GM12801 (cell line): ENCODE data around the gene ABI2.

Experiments
- TF ChIP-seq, protein P1 (sequence below): IDR thresholded peaks from one replicate; pipeline ENCODE4 v1.5.1; 2011; ENCODE audit warnings: control low read depth; ENCODE audit not compliant: insufficient read length; ENCODE audit errors: extremely low read depth

ABI2 gene

DNA sequence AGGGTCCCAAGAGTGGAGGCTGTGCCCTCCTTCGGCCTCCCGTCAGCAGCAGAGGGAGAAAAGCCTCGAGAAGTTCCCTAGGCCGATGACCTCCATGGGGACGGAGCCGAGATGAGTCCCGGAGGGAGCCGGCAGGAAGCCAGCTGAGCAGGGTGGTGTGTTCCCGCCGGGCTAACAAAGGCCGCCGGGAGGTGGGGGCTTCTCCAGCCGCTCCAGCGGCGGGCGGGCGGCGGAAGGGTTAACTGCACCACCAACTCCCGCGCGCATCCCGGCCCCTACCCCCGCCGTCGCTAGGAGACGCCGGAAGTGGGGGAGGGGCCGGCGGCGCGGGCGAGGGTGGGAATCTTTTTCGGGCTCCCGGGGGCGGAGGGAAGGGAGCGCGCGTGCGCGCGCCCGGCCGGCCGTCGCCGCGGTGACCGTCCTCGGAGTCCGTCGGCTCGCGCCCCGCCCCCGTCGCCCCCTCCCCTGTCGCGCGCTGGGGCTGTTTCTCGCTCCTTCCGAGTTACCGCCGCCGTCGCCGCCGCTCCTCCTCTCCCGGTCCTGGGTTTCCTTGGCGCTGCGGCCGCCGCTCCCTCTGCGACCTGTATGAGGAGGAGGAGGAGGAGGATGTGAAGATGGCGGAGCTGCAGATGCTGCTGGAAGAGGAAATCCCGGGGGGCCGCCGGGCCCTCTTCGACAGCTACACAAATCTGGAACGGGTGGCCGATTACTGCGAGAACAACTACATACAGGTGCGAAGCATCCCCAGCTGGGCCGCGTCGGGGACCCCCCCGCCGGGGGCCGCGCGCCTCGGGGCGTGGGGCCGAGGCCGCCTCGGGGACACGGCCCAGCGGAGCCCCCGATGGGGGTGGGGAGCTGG is at the start of gene ABI2:
Gene ABI2 (plus strand): TSS at position 494 of the 859 bp plus-strand sequence. CDS start 121 bp downstream, at position 615.
- TF ChIP-seq, protein P1, sequence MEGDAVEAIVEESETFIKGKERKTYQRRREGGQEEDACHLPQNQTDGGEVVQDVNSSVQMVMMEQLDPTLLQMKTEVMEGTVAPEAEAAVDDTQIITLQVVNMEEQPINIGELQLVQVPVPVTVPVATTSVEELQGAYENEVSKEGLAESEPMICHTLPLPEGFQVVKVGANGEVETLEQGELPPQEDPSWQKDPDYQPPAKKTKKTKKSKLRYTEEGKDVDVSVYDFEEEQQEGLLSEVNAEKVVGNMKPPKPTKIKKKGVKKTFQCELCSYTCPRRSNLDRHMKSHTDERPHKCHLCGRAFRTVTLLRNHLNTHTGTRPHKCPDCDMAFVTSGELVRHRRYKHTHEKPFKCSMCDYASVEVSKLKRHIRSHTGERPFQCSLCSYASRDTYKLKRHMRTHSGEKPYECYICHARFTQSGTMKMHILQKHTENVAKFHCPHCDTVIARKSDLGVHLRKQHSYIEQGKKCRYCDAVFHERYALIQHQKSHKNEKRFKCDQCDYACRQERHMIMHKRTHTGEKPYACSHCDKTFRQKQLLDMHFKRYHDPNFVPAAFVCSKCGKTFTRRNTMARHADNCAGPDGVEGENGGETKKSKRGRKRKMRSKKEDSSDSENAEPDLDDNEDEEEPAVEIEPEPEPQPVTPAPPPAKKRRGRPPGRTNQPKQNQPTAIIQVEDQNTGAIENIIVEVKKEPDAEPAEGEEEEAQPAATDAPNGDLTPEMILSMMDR = no peak

- TF ChIP-seq, protein P1 = no peak
Observed at GRCh38 chr2:203279288-203279687, 48.9 kb upstream of the ABI2 start.

GRCh38 chr2:203280428-203281064 is 47.6 kb upstream of the ABI2 start:
- TF ChIP-seq, protein P1 = no peak

DNA sequence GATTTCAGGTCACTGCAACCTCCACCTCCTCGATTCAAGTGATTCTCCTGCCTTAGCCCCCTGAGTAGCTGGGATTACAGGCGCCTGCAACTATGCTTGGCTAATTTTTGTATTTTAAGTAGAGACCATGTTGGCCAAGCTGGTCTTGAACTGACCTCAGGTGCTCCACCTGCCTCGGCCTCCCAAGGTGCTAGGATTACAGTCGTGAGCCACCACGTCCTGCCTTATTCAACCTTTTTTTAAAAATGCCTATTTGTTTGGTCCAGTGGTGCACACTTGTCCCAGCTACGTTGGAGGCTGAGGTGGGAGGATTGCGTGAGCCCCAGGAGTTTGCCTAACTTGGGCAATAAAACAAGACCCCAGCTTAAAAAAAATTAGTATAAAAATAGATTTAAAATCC is 46.1 kb upstream of the ABI2 start:
- TF ChIP-seq, protein P1 = no peak

DNA sequence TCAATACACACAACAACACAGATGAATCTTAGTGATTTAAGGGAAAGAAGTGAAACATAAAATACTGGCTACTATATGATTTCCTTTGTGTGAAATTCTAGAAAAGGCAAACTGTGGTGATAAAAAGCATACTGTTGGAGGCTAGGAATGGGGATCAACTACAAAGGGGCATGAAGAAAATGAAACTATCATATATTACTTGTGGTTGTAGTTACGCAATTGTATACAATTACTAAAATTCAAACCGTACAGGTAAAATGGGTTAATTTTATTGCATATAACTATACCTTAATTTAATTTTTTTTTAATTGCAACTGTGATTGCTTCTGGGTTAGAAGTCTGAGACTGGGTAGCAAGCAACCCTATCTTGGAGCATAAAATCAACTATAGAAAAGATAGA is 41.7 kb upstream of the ABI2 start:
- TF ChIP-seq, protein P1 = no peak

GRCh38 chr2:203301667-203302066 is 26.5 kb upstream of the ABI2 start:
- TF ChIP-seq, protein P1 = no peak

- TF ChIP-seq, protein P1 = no peak
Observed at GRCh38 chr2:203310688-203311436, 17.3 kb upstream of the ABI2 start.
